ENCODE measurements around the gene NRG3. TPM values are rescaled to one million over a fixed set of nuclear protein-coding genes. Genes with fewer than 3 reads are reported as not detected.

NRG3 gene
- total and polyA plus RNA-seq, 2 of the 8 experiments (the other 6 are each of a cell fraction or from before 2014, with no cell fraction given), result 4.2 to 5.0 TPM

DNA sequence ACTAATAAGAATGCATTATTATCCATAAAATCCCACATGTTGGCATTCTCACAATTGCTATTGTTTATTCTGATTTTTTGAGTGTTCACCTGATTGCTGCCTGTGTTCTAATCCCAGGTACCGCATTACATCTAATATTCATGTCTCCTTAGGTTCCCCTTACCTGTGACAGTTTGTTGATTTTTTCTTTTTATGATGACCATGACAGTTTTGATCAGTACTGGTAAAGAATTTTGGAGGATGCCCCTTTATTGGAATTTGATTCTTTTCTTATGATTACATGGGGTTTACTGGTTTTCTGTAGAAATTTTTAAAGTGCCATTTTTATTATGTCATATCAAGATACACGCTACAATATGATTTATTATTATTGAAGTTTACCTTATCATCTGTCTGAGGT lies 1091.1 kb downstream of the NRG3 start:
- WGBS, 2 experiments (ENCODE audit: extremely low coverage in 1 of 2, insufficient coverage in 1 of 2, insufficient read length in 1 of 2, insufficient replicate concordance in 2 of 2, low coverage in 1 of 2, low lambda C conversion rate in 2 of 2, missing lambda C conversion rate in 1 of 2), result 98% methylated on average over 2 of the region's 2 CpGs; no CpG with 5 or more reads in 1 of the 2 experiments
- no peak overlapping the region for H4K91ac ChIP-seq (replicated peaks; ENCODE audit: insufficient read length, low read length)
- H2AK5ac ChIP-seq (ENCODE audit: low read depth, low read length), result no peak overlapping the region
- no peak overlapping the region for H3K23ac ChIP-seq (ENCODE audit: insufficient read length)
- no peak overlapping the region for H3K4ac ChIP-seq (replicated peaks; ENCODE audit: insufficient read length, low read depth, low read length)
- H3K9me3 ChIP-seq (ENCODE audit: insufficient read depth in 2 of 2, low read depth in 1 of 2, low read length in 1 of 2), result peaks cover 0 to 4% of the 10 kb centered on the region in 2 experiments; a peak in 1 of 4 replicates
- no peak overlapping the region for H2BK120ac ChIP-seq (replicated peaks; ENCODE audit: low read depth, low read length)
- no peak overlapping the region for H2BK15ac ChIP-seq (ENCODE audit: low read length)
- no peaks in the 10 kb centered on the region for H3K79me2 ChIP-seq (ENCODE audit: control insufficient read depth in 1 of 2, insufficient read depth in 2 of 2, low read length in 2 of 2)
- H4K8ac ChIP-seq (ENCODE audit: extremely low read depth, insufficient read depth, low read length), result no peak overlapping the region
- no peak overlapping the region for H2AFZ ChIP-seq (ENCODE audit: low read length)
- ChIA-PET CTCF (ENCODE audit: partially characterized antibody) (interaction anchor here (0.8 to 1.8 kb wide), 3 partner anchors 11 to 154 kb away, joined by 3 read pairs; no protein-coding TSS in a partner anchor), POLR2A (ENCODE audit: partially characterized antibody) (no interaction called here)
- no peak overlapping the region for H3K18ac ChIP-seq (ENCODE audit: extremely low read depth, low read length)
- H3K36me3 ChIP-seq (ENCODE audit: control insufficient read depth in 2 of 4, insufficient read depth in 4 of 4, low read length in 3 of 4), result no peaks in the 10 kb centered on the region
- H4K20me1 ChIP-seq (replicated peaks in 1 of 2; ENCODE audit: control insufficient read depth in 1 of 2, insufficient read depth in 2 of 2, low read length in 2 of 2), result no peaks in the 10 kb centered on the region
- no peak overlapping the region for H3K27ac ChIP-seq (ENCODE audit: low read depth, low read length)
- H3K23me2 ChIP-seq (ENCODE audit: low read depth, low read length), result no peaks in the 10 kb centered on the region
- no peak overlapping the region for H2BK20ac ChIP-seq (ENCODE audit: low read length)
- no peak overlapping the region for H2BK12ac ChIP-seq (ENCODE audit: low read depth, low read length)
- no peaks in the 10 kb centered on the region for H3K79me1 ChIP-seq (ENCODE audit: low read depth, low read length)
- no peak overlapping the region for H3K9ac ChIP-seq (replicated peaks in 1 of 4; ENCODE audit: extremely low read depth in 1 of 4, low read depth in 3 of 4, low read length in 3 of 4)
- no peak overlapping the region for H3K56ac ChIP-seq (replicated peaks; ENCODE audit: insufficient read length, low read depth, low read length)
- FAIRE-seq, result no peak
- H3K14ac ChIP-seq (ENCODE audit: insufficient read length), result no peak overlapping the region
- H3K4me3 ChIP-seq (ENCODE audit: extremely low read depth in 1 of 4, insufficient read depth in 2 of 4, low read depth in 3 of 4, low read length in 4 of 4), result no peak overlapping the region
- no peak overlapping the region for H2BK5ac ChIP-seq (ENCODE audit: low read depth, low read length)
- H3K4me2 ChIP-seq (ENCODE audit: insufficient read depth in 1 of 2, low read depth in 2 of 2, low read length in 2 of 2), result no peak overlapping the region
- H3K4me1 ChIP-seq (replicated peaks in 1 of 4; ENCODE audit: control insufficient read depth in 3 of 4, insufficient read depth in 4 of 4, low read length in 3 of 4), result peaks cover 2 to 8% (median 8%) of the 10 kb centered on the region in 4 experiments; a peak in 3 of 7 replicates
- no peak overlapping the region for H4K5ac ChIP-seq (ENCODE audit: insufficient read length, low read depth, low read length)
- H3K27me3 ChIP-seq (replicated peaks in 1 of 4; ENCODE audit: control insufficient read depth in 3 of 4, extremely low read depth in 1 of 4, insufficient read depth in 3 of 4, low read length in 3 of 4), result no peaks in the 10 kb centered on the region
- DNase-seq (ENCODE audit: low read depth in 1 of 2, low spot score in 2 of 2), result no peak
- TF ChIP-seq MAFK (IDR thresholded peaks at IDR 0.05; ENCODE audit: low read depth, low read length) (no peak), RBBP5 (IDR thresholded peaks at IDR 0.05; ENCODE audit: borderline replicate concordance, low read depth, low read length) (no peak), SIX5 (IDR thresholded peaks at IDR 0.05; ENCODE audit: low read depth, low read length) (no peak), HDAC2 (IDR thresholded peaks at IDR 0.05; ENCODE audit: borderline replicate concordance in 1 of 2, low read depth in 2 of 2, low read length in 2 of 2) (no peak), ASH2L (IDR thresholded peaks at IDR 0.05; ENCODE audit: low read length) (no peak), RXRA (IDR thresholded peaks at IDR 0.05; ENCODE audit: insufficient read depth, low read depth, low read length) (no peak), SRF (IDR thresholded peaks at IDR 0.05; ENCODE audit: low read depth, low read length) (no peak), CBX8 (IDR thresholded peaks at IDR 0.05; ENCODE audit: borderline replicate concordance, low read depth, low read length) (no peak), TCF12 (IDR thresholded peaks at IDR 0.05; ENCODE audit: low read depth, low read length) (no peak), SP2 (IDR thresholded peaks at IDR 0.05; ENCODE audit: low read length) (no peak), JUND (IDR thresholded peaks at IDR 0.05; ENCODE audit: low read length) (no peak), SAP30 (IDR thresholded peaks at IDR 0.05; ENCODE audit: insufficient read depth, insufficient replicate concordance, low read length) (no peak), BACH1 (IDR thresholded peaks at IDR 0.05; ENCODE audit: low read length) (no peak)
- TF ChIP-seq, protein P1, sequence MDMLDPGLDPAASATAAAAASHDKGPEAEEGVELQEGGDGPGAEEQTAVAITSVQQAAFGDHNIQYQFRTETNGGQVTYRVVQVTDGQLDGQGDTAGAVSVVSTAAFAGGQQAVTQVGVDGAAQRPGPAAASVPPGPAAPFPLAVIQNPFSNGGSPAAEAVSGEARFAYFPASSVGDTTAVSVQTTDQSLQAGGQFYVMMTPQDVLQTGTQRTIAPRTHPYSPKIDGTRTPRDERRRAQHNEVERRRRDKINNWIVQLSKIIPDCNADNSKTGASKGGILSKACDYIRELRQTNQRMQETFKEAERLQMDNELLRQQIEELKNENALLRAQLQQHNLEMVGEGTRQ (IDR thresholded peaks at IDR 0.05; ENCODE audit: low read length), result no peak
